Muscle of leg (tissue), 11 donors: ENCODE data around the gene SELENOS. TPM values are rescaled to one million over a fixed set of nuclear protein-coding genes. Genes with fewer than 3 reads are reported as not detected.

Experiments
- DNase-seq: peaks from one replicate; pipeline ENCODE4 v3.0.0; 2013
- H3K27ac ChIP-seq: one replicate; pipeline ENCODE4 v1.5.1; 2013; ENCODE audit warnings: mild to moderate bottlenecking, low read length, control low read depth
- H3K27me3 ChIP-seq: one replicate; pipeline ENCODE4 v1.6.1; 2013; ENCODE audit warnings: low read length; ENCODE audit not compliant: control insufficient read depth, insufficient read depth
- H3K36me3 ChIP-seq: one replicate; pipeline ENCODE4 v1.6.1; 2013; ENCODE audit warnings: low read length; ENCODE audit not compliant: control insufficient read depth, insufficient read depth
- H3K4me1 ChIP-seq: one replicate; pipeline ENCODE4 v1.6.1; 2013; ENCODE audit warnings: low read length; ENCODE audit not compliant: control insufficient read depth, insufficient read depth
- H3K4me3 ChIP-seq: one replicate; pipeline ENCODE4 v1.5.1; 2013; ENCODE audit warnings: low read length, control low read depth
- H3K9me3 ChIP-seq: replicated peaks from 2 replicates; pipeline ENCODE4 v1.6.1; 2013; ENCODE audit warnings: low read depth, low read length; ENCODE audit not compliant: control insufficient read depth
- WGBS: methylation state at CpG from one replicate; pipeline ENCODE4 v1.1.5; 2013; ENCODE audit warnings: missing lambda C conversion rate; ENCODE audit not compliant: insufficient coverage; 5-methylcytosine and 5-hydroxymethylcytosine counted together
- polyA plus RNA-seq, 8 donors: library from polyadenylated mRNA; unstranded; fragments of 120-200 nt; gene quantifications; one replicate each; pipeline versions ENCODE4 v1.2.1 to v1.2.3, GENCODE V29; 2013; ENCODE audit warnings: inconsistent platforms in 1 of 8, low replicate concordance in 1 of 8; ENCODE audit not compliant: insufficient read length in 8 of 8, insufficient read depth in 1 of 8
- total RNA-seq: library from RNA; stranded (reverse); fragments of 120-200 nt; gene quantifications from one replicate; pipeline ENCODE4 v1.2.4, GENCODE V29; 2013

The SELENOS gene
- total and polyA plus RNA-seq, 9 donors = 39.3 to 48.3 (median 44.6) TPM

DNA sequence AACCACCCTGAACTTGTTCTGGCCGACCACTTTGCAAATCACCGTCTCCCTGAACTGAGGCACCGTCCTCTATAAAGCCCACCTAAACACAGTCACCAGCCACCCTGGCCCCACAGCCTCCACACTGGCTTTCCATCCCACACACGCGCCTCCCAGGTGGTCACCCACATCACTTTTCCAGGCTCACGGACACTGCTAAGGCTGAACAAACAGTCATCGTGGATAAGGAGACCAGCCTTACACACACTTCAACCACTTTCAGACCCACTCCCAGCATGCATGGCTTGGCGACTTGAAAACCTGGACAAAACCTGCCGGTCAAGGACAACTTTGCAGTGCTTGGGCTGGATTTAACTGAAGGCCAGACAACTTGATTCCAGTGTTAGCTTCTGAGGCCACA is 33.9 kb downstream of the SELENOS start:
- 68% methylated on average over 8 of the region's 9 CpGs for WGBS
- Histone ChIP-seq H3K36me3 (peaks cover 20% of the 10 kb centered on the region), H3K4me3 (no peak overlapping the region), H3K9me3 (no peaks in the 10 kb centered on the region), H3K4me1 (peaks cover 48% of the 10 kb centered on the region), H3K27ac (no peak overlapping the region), H3K27me3 (no peaks in the 10 kb centered on the region)
- no peak for DNase-seq

DNA sequence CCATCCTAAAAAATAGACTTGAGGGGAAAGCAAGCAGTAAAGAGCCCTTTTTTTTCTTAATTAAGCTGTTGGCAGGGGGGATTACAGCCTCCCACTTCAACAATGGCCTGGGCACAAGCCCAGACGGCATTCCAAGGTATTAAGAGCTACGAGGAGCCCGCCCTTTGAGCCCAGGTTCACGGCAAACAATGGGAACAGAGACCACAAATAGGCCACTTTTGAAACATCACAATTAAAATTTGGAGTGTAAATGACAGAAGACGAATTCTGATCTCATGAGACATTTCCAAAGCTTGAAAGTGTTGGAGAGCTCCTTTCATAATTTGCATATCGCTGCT is 34.3 kb downstream of the SELENOS start:
- no CpG with 5 or more reads among the region's 6 CpGs for WGBS
- H3K27ac ChIP-seq = peak overlapping the region; percentile 57
- no peaks in the 10 kb centered on the region for H3K27me3 ChIP-seq
- H3K9me3 ChIP-seq = no peaks in the 10 kb centered on the region
- peaks cover 44% of the 10 kb centered on the region for H3K4me1 ChIP-seq
- no peak overlapping the region for H3K4me3 ChIP-seq
- H3K36me3 ChIP-seq = peaks cover 18% of the 10 kb centered on the region
- DNase-seq = no peak

DNA sequence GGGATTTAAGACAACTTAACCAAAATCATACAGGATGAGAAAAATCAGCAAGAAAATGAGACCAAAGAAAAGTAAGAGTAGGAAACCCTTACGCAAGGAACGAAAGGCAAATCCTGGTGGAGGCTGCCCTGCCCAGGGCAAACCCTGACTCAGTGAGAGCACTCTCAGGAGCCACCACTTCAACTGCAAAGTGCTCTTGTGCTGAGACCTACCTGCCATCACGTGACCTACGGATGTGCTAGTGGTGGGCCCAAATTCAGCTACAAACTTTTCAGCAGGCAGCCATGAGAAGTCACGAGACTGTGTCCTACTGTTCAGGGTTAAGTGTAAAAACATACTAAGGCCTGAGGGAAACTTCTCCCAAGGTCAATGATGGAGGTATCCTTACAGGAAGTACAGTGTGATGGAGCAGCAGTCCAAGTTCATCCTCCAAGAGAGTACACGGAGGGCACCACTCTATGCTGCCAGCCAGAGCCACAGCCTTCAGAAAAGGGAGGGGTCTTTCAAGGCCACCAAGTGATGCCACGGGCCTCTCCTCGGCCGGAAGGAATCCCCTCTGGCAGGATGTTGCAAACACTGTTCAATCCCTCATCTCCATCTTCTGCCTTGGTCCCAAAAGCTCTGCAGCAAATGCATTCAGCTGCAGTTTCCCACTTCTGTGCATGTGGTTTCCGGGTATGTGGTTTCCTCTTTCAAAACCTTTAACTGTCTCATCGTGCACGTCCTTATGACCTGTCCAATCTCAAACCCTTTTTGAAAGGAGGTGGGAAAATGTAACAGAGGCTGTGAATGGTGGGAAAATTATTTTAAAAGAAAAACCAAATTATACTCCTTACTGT is 34.9 kb downstream of the SELENOS start:
- H3K4me1 ChIP-seq = peaks cover 40% of the 10 kb centered on the region
- peak overlapping the region; percentile 57 for H3K27ac ChIP-seq
- H3K27me3 ChIP-seq = no peaks in the 10 kb centered on the region
- no peak overlapping the region for H3K4me3 ChIP-seq
- H3K36me3 ChIP-seq = peaks cover 14% of the 10 kb centered on the region
- H3K9me3 ChIP-seq = no peaks in the 10 kb centered on the region
- DNase-seq = peak; percentile 69
- WGBS = 36% methylated on average over 6 of the region's 12 CpGs

DNA sequence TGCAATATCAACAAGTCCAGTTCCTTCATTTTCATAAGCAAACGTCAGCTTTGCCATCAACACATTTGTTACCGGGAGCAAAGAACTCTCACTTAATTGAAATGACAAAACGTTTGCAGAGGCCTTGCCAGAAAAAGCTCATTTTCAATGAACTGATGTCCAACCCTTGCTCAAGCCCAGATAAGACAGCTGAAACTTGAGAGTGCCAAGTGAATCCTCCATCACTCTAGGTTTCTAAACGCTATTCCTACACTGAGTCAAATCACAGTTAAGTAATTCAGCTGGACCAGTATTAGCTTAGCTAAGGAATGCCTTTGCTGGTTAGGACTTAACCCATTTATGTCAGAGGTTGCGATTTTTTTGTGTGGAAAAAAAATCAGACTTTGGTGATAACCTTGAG is 36.9 kb downstream of the SELENOS start:
- WGBS = 0% methylated on average over 1 of the region's 5 CpGs
- peaks cover 8% of the 10 kb centered on the region for H3K36me3 ChIP-seq
- peaks cover 33% of the 10 kb centered on the region for H3K4me1 ChIP-seq
- peak; percentile 88 for DNase-seq
- no peak overlapping the region for H3K27ac ChIP-seq
- no peaks in the 10 kb centered on the region for H3K9me3 ChIP-seq
- H3K27me3 ChIP-seq = no peaks in the 10 kb centered on the region
- H3K4me3 ChIP-seq = no peak overlapping the region

DNA sequence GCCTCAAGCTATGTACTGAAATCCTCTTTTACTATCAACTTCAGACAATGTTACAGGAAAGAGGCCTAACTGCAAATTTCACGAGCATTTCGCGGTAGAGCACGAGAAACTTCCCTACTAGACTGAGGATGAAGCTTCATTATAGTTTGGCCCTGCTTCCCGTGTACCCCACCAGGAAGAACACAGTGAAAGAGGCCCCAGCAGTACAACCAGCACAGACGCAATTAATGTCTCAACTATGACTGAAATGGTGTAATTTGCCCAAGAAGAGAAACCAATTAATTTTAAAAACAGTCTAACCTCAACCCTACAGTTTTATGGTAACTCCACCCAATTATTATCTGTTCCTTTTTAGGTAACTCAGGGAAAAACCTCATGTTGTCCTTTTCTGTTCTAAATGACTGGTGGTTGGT is 37.6 kb downstream of the SELENOS start:
- H3K9me3 ChIP-seq = no peaks in the 10 kb centered on the region
- no CpG with 5 or more reads among the region's 6 CpGs for WGBS
- peaks cover 14% of the 10 kb centered on the region for H3K36me3 ChIP-seq
- H3K4me1 ChIP-seq = peaks cover 27% of the 10 kb centered on the region
- peak overlapping the region; percentile 8 for H3K27ac ChIP-seq
- no peak for DNase-seq
- H3K4me3 ChIP-seq = no peak overlapping the region
- no peaks in the 10 kb centered on the region for H3K27me3 ChIP-seq

DNA sequence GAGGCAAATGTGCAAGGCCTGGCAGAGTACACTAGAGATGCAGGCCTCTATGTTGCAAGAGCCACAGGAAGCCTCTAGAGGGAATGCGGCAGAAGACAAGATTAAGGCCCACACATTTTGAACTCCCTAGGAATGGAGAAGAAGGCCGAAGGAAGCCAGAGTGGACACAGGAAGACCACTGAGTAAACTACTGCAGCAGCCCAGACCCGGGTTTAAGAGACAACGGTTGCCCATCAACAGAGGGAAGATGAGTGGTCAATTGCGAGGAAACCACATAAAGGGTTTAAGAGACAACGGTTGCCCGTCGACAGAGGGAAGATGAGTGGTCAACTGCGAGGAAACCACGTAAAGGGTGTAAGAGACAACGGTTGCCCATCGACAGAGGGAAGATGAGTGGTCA is 40.0 kb downstream of the SELENOS start:
- Histone ChIP-seq H3K4me1 (peaks cover 18% of the 10 kb centered on the region), H3K27me3 (no peaks in the 10 kb centered on the region), H3K9me3 (no peaks in the 10 kb centered on the region), H3K36me3 (peaks cover 27% of the 10 kb centered on the region), H3K27ac (no peak overlapping the region), H3K4me3 (no peak overlapping the region)
- no peak for DNase-seq
- 91% methylated on average over 12 of the region's 12 CpGs for WGBS

DNA sequence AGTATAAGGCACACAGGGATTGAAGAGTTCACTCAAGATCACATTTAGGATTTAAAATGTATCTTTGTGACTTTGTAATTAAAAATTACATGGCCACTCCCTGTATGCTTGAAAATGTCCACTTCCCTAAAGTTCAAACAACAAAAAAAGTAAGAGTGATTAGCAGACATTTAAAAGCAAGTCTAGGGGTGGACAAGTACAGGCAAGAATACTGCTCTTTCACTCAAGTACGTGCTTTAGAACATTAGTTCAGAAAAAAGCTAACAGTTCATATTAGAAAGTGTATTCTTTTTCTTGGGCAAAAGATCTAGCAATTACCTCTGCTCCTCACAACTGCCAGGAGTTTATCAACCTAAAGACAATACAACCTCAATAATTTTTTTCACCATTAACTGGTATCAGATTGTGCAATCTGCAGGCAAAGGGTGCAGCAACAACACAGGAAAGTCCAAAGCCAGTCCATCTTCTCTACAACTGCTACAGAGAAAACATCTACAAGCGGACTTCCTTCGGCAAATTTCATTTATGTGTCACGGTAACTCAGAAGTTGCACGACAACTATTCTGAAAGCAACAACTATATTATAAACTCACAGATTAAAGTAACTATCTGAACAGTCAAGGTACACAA is 43.5 kb downstream of the SELENOS start:
- Histone ChIP-seq H3K4me3 (no peak overlapping the region), H3K4me1 (peaks cover 7% of the 10 kb centered on the region), H3K36me3 (peaks cover 30% of the 10 kb centered on the region), H3K27ac (no peak overlapping the region), H3K27me3 (no peaks in the 10 kb centered on the region), H3K9me3 (no peaks in the 10 kb centered on the region)
- WGBS = 92% methylated on average over 4 of the region's 5 CpGs
- DNase-seq = no peak

DNA sequence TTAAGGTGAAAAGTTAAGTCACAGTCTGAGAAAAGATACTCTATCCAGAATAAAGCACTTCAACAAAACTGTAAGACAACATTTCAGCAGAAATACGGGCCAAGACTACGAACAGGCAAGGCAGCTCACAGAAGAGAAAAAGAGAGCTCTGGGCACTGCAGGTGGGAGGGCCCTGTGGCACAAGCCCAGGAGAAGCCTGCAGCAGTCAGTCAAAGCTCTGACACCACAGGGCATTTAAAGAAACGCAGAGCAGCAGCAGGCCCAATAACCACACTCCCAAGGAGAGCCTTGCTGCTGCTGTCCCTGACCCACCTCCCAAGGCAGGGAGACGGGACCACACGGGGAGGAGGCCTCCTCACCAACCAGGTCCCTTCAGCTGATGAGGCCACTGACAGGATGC is 44.6 kb downstream of the SELENOS start:
- peaks cover 30% of the 10 kb centered on the region for H3K36me3 ChIP-seq
- no peak for DNase-seq
- WGBS = 19% methylated on average over 2 of the region's 5 CpGs

DNA sequence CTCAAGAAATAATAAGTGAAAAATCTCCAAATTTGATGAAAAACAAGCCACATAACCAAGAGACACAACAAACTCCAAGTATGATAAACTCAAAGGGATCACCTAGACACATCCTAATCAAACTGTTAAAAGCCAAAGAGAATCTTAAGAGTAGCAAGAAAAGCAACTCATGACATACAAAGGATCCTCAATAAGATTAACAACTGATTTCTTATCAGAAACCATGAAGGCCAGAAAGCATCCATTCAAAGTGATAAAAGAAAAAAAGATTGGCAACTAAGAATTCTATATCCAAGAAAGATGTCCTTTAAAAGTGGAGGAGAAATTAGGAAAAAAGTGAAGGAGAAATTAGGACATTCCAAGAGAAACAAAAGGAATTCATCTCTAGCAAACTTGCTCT is 49.0 kb downstream of the SELENOS start:
- no peak overlapping the region for H3K27ac ChIP-seq
- H3K27me3 ChIP-seq = no peaks in the 10 kb centered on the region
- peaks cover 4% of the 10 kb centered on the region for H3K9me3 ChIP-seq
- H3K4me3 ChIP-seq = no peak overlapping the region
- H3K4me1 ChIP-seq = peaks cover 9% of the 10 kb centered on the region
- peaks cover 26% of the 10 kb centered on the region for H3K36me3 ChIP-seq
- DNase-seq = no peak

More for the DNA sequence above, 44.6 kb downstream of the SELENOS start:
- Histone ChIP-seq H3K27me3 (no peaks in the 10 kb centered on the region), H3K4me1 (peaks cover 7% of the 10 kb centered on the region), H3K4me3 (no peak overlapping the region), H3K27ac (no peak overlapping the region), H3K9me3 (peaks cover 4% of the 10 kb centered on the region)

DNA sequence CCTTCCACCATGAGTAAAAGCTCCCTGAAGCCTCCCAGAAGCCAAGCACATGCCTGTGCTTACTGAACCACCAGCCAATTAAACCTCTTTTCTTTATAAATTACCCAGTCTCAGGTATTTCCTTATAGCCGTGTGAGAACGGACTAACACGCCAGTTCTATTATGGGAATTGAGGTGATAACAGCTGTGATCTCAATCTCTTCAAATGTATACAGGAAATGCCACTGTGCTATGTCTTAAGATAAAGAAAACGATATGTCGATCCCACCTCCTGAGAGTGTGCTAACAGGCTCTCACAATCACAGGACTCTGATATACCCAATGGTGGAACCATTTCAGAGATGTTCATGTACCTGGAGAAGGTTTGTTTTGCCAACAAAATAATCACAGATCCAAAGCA is 51.6 kb downstream of the SELENOS start:
- Histone ChIP-seq H3K36me3 (peaks cover 15% of the 10 kb centered on the region), H3K9me3 (peaks cover 4% of the 10 kb centered on the region), H3K4me1 (peaks cover 14% of the 10 kb centered on the region), H3K4me3 (no peak overlapping the region), H3K27ac (no peak overlapping the region), H3K27me3 (no peaks in the 10 kb centered on the region)
- WGBS = no CpG with 5 or more reads among the region's 5 CpGs
- no peak for DNase-seq
